K562 (cell line): ENCODE measurements around the gene AGPAT4. TPM values are rescaled to one million over a fixed set of nuclear protein-coding genes. Genes with fewer than 3 reads are reported as not detected.

Experiments used
- CBFA2T2 ChIP-seq: fragments of 450-650 bp; conservative IDR thresholded peaks from 2 replicates; pipeline ENCODE4 v1.6.1; 2017; ENCODE audit warnings: mild to moderate bottlenecking
- CREB1 ChIP-seq, 2 experiments: sonication (generic) in 1 of 2; formaldehyde crosslinking in 1 of 2; IDR thresholded peaks; 2 replicates each; pipeline versions ENCODE4 v1.6.1 to v1.8.0; 2012 to 2022; ENCODE audit warnings: inconsistent platforms in 1 of 2, mild to moderate bottlenecking in 1 of 2, missing genetic modification reagents in 1 of 2, moderate library complexity in 1 of 2
- CREM ChIP-seq: IDR thresholded peaks from 2 replicates; pipeline ENCODE4 v1.6.1; 2014; ENCODE audit warnings: antibody characterized with exemption, low read depth
- CUX1 ChIP-seq: fragments of 200-800 bp; sonication (Bioruptor generic); IDR thresholded peaks from 2 replicates; pipeline ENCODE4 v1.6.1; 2016; ENCODE audit warnings: missing genetic modification characterization, missing compliant biosample characterization
- EP300 ChIP-seq: IDR thresholded peaks from 2 replicates; pipeline ENCODE4 v1.6.1; 2012; ENCODE audit warnings: low read length, improper control_type of control experiment
- HMGXB4 ChIP-seq: sonication (generic); formaldehyde crosslinking; IDR thresholded peaks from 2 replicates; pipeline ENCODE4 v1.8.1; 2023; ENCODE audit warnings: mild to moderate bottlenecking, missing genetic modification reagents
- MAFF ChIP-seq: IDR thresholded peaks from 2 replicates; pipeline ENCODE4 v1.6.1; 2012; ENCODE audit warnings: low read length, improper control_type of control experiment
- MCM3 ChIP-seq: fragments of 450-650 bp; IDR thresholded peaks from 2 replicates; pipeline ENCODE4 v1.6.1; 2016
- MED1 ChIP-seq: sonication (generic); formaldehyde crosslinking; IDR thresholded peaks from 2 replicates; pipeline ENCODE4 v1.8.1; 2023; ENCODE audit warnings: missing genetic modification reagents, borderline replicate concordance
- MYNN ChIP-seq, 2 experiments: sonication (generic); formaldehyde crosslinking in 1 of 2; IDR thresholded peaks; 2 replicates each; pipeline versions ENCODE4 v1.5.0 to v1.6.1; 2016 to 2020; ENCODE audit warnings: antibody characterized with exemption in 1 of 2, missing genetic modification reagents in 1 of 2
- NCOR1 ChIP-seq: fragments of 450-650 bp; IDR thresholded peaks from 2 replicates; pipeline ENCODE4 v1.6.1; 2016; ENCODE audit warnings: mild to moderate bottlenecking, moderate library complexity
- NUFIP1 ChIP-seq: fragments of 450-650 bp; IDR thresholded peaks from 2 replicates; pipeline ENCODE4 v1.6.1; 2018; ENCODE audit not compliant: partially characterized antibody
- SMARCE1 ChIP-seq: fragments of 450-650 bp; IDR thresholded peaks from 2 replicates; pipeline ENCODE4 v1.7.1; 2016; ENCODE audit warnings: mild to moderate bottlenecking
- TAF15 ChIP-seq: fragments of 200-400 bp; formaldehyde crosslinking; IDR thresholded peaks from 2 replicates; pipeline ENCODE4 v1.6.1; 2017; ENCODE audit warnings: mild to moderate bottlenecking, low read depth, low read length, moderate library complexity
- ZHX1 ChIP-seq: fragments of 150-350 bp; conservative IDR thresholded peaks from 2 replicates; pipeline ENCODE4 v1.6.1; 2014; ENCODE audit warnings: low read length
- ZNF184 ChIP-seq: sonication (generic); formaldehyde crosslinking; IDR thresholded peaks from 2 replicates; pipeline ENCODE4 v1.5.0; 2020; ENCODE audit warnings: missing genetic modification reagents
- ZNF316 ChIP-seq: fragments of 450-650 bp; IDR thresholded peaks from 2 replicates; pipeline ENCODE4 v1.6.1; 2016
- ZNF639 ChIP-seq, 2 experiments: fragments of 200-800 bp in 1 of 2; sonication (Bioruptor generic) in 1 of 2; sonication (generic) in 1 of 2; formaldehyde crosslinking in 1 of 2; IDR thresholded peaks in 1 of 2; conservative IDR thresholded peaks in 1 of 2; 2 replicates each; pipeline versions ENCODE4 v1.5.0 to v1.6.1; 2016 to 2020; ENCODE audit warnings: missing compliant biosample characterization in 1 of 2, missing genetic modification characterization in 1 of 2, missing genetic modification reagents in 1 of 2
- polyA plus RNA-seq, 8 experiments: library from polyadenylated mRNA; depleted of rRNA in 4 of 8; stranded (reverse) in 5 of 8; unstranded in 3 of 8; fragments of >200 nt; fragmentation: Nextera tagmentation in 2 of 8; fragmentation: Illumina TruSeq in 1 of 8; extraction: Ambion mirVana in 2 of 8; extraction: Trizol in 1 of 8; gene quantifications; 2 replicates each; pipeline versions ENCODE4 v1.2.1 to v1.2.3, GENCODE V29; 2011 to 2014; ENCODE audit warnings: inconsistent platforms in 1 of 8, missing spikeins in 1 of 8
- total RNA-seq, 7 experiments: library from RNA; depleted of rRNA in 6 of 7; stranded (reverse); fragments of >200 nt in 6 of 7; fragmentation: Illumina TruSeq in 2 of 7; extraction: Trizol in 2 of 7; gene quantifications; 2 replicates each; pipeline versions ENCODE4 v1.2.1 to v1.2.3, GENCODE V29; 2011 to 2021; ENCODE audit warnings: low replicate concordance in 1 of 7

The AGPAT4 gene
- total and polyA plus RNA-seq, 9 of the 15 experiments (the other 6 are each of a cell fraction or from before 2014, with no cell fraction given), result 2.2 to 15.0 (median 5.7) TPM

- 0 out of 2 replicates have a peak, but pooled peaks have one; percentile 18 for TF ChIP-seq CREB1 (IDR thresholded peaks at IDR 0.05)
- TF ChIP-seq CREB1 (CRISPR knock-in tag; IDR thresholded peaks at IDR 0.05), result no peak
- no peak for TF ChIP-seq HMGXB4 (CRISPR knock-in tag)
- TF ChIP-seq ZHX1, result no peak
- no peak for TF ChIP-seq ZNF184 (CRISPR knock-in tag)
- TF ChIP-seq CBFA2T2, result peak; percentile 84
- TF ChIP-seq CUX1 (CRISPR knock-in tag), result no peak
- peak; percentile 60; the same call in 1 of the 2 replicates for TF ChIP-seq ZNF316
- no peak for TF ChIP-seq MCM3
- TF ChIP-seq MED1, result no peak
- TF ChIP-seq MAFF, result no peak
- TF ChIP-seq CREM, result 0 out of 2 replicates have a peak, but pooled peaks have one; percentile 10
- TF ChIP-seq EP300, result peak; percentile 60; the same call in 1 of the 2 replicates
- TF ChIP-seq NCOR1, result peak; percentile 77
- no peak for TF ChIP-seq ZNF639 (CRISPR knock-in tag; conservative IDR thresholded peaks at IDR 0.05 in 1 of 2, IDR thresholded peaks at IDR 0.05 in 1 of 2)
- peak; percentile 57 for TF ChIP-seq SMARCE1
- no peak for TF ChIP-seq NUFIP1
- TF ChIP-seq MYNN (IDR thresholded peaks at IDR 0.05), result peak; percentile 49; the same call in 1 of the 2 replicates
- no peak for TF ChIP-seq MYNN (CRISPR knock-in tag; IDR thresholded peaks at IDR 0.05)
- TF ChIP-seq TAF15, result no peak
Measured at GRCh38 chr6:161261816-161262215, 12.0 kb downstream of the AGPAT4 start (continued).
